Subcutaneous adipose tissue (tissue), 4 donors: Measurements from ENCODE around the gene REEP2. TPM values are rescaled to one million over a fixed set of nuclear protein-coding genes. Genes with fewer than 3 reads are reported as not detected.

Experiments
- small RNA-seq: library from RNA; depleted of rRNA; stranded (forward); fragments of <200 nt; gene quantifications from one replicate; pipeline ENCODE3, GENCODE V24; 2016
- total RNA-seq, 4 donors: library from RNA; depleted of rRNA; stranded (reverse); fragments of >200 nt; gene quantifications; one replicate each; pipeline ENCODE4 v1.1.0, GENCODE V29; 2016
- TF ChIP-seq, protein P1 (sequence below): fragments of 450-650 bp; IDR thresholded peaks from one replicate; pipeline ENCODE4 v1.5.1; 2016; ENCODE audit warnings: low read depth, mild to moderate bottlenecking, control low read depth, antibody characterized with exemption, moderate library complexity

Gene REEP2
- total RNA-seq, 4 donors from 2014 or later: 0.98 to 5.9 (median 4.7) TPM

DNA sequence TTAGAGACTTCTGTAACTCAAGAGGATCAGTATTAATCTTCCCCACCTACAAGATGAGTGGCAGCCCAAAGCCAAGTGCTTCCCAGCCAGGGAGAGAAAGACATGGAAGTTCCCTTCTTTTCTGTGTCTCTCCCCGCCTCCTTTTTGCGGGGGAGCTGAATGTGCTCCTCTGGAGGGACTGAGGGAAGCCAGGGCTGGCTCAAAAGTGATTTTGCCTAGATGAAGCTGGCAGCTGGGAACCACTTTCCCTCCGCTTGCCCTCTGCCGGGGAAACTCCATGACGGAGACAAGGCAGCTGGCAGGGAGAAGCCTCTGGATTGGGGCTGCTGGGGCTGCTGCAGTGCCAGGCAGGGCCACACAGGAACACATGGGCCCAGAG lies 50.8 kb downstream of the REEP2 start:
- TF ChIP-seq, protein P1, sequence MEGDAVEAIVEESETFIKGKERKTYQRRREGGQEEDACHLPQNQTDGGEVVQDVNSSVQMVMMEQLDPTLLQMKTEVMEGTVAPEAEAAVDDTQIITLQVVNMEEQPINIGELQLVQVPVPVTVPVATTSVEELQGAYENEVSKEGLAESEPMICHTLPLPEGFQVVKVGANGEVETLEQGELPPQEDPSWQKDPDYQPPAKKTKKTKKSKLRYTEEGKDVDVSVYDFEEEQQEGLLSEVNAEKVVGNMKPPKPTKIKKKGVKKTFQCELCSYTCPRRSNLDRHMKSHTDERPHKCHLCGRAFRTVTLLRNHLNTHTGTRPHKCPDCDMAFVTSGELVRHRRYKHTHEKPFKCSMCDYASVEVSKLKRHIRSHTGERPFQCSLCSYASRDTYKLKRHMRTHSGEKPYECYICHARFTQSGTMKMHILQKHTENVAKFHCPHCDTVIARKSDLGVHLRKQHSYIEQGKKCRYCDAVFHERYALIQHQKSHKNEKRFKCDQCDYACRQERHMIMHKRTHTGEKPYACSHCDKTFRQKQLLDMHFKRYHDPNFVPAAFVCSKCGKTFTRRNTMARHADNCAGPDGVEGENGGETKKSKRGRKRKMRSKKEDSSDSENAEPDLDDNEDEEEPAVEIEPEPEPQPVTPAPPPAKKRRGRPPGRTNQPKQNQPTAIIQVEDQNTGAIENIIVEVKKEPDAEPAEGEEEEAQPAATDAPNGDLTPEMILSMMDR: no peak

DNA sequence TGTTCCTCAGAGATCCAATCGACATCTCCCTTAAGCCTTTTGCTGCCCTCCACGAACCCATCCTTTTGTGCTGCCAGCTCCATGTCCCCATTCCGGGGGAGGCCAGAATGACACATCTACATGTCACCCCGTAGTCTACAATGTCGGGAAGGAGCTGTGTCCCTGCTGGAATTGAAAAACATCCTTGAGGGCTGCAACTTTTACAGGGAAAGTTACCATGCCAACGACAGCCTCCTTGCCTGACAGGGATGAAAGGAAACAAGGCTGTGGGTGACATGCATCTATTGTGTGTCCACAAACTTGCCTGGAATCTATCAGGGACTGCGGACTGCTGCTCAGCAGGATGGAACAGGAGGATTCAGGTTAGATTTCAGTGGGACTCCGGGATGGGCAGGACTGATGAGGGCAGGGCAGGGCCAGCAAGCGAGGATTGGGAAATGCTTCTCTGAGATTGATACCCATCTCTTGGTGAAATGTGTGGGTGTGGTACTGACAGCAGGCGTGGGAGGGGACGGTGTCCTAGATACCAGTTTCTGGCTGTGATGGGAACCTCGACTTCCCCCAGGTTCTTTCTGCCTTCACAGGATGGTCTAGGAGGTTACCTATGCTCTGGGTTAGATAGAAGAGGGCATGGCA lies 51.9 kb downstream of the REEP2 start:
- TF ChIP-seq, protein P1: no peak

GRCh38 chr5:138491284-138491648 lies 52.4 kb downstream of the REEP2 start:
- TF ChIP-seq, protein P1: no peak

GRCh38 chr5:138491669-138492559 lies 53.1 kb downstream of the REEP2 start:
- TF ChIP-seq, protein P1: no peak

- TF ChIP-seq, protein P1: no peak
Measured at GRCh38 chr5:138492560-138493045, 53.7 kb downstream of the REEP2 start.

DNA sequence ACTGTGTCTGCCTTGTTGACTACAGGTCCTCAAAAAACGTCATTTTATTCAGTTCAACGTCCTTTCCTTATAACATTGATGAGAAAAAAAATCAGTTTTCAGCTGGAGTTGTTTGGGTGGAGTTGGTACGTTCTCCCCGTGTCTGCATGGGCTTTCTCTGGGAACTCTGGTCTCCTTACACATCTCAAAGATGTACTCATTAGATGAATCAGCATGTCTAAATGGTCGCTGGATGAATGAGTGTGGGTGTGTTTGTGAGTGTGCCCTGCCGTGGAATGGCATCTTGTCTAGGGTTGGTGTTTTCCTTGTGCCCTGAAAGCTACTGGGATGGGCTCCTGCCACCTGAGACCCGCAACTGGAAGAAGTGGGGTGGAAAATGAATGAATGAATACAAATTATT lies 56.5 kb downstream of the REEP2 start:
- TF ChIP-seq, protein P1: no peak

Small RNA genes within 50 kb of the gene (small RNA-seq; reads per million reads assigned to genes)
- not detected for gene AC113403.1

Other genes starting within 250 kb of the REEP2 start
- 10 to 100 TPM; 13.0 to 19.2 (median 17.3) TPM for gene CDC23, start 225.7 kb upstream of the REEP2 start, total RNA-seq
- under 1 TPM in 1 of 4 donors, not detected in 3; 0.22 TPM for gene GFRA3, start 164.4 kb upstream of the REEP2 start, total RNA-seq
- under 1 TPM in 2 of 4 donors, not detected in 2; 0.85 to 0.88 TPM for gene CDC25C, start 107.3 kb upstream of the REEP2 start, total RNA-seq
- 10 to 100 TPM; 17.9 to 21.4 (median 18.5) TPM for gene FAM53C, start 100.8 kb upstream of the REEP2 start, total RNA-seq
- 10 to 100 TPM; 58.8 to 67.4 (median 62.8) TPM for gene KDM3B, start 86.4 kb upstream of the REEP2 start, total RNA-seq
- 10 to 100 TPM in 2 of 4 donors, 1 to 10 TPM in 2; 2.6 to 21.5 (median 10.4) TPM for gene EGR1, start 26.4 kb downstream of the REEP2 start, total RNA-seq
- 100 to 1,000 TPM in 3 of 4 donors, 10 to 100 TPM in 1; 93.2 to 147 (median 104) TPM for gene ETF1, start 104.2 kb downstream of the REEP2 start, total RNA-seq
- 100 to 1,000 TPM; 170 to 197 (median 185) TPM for gene HSPA9, start 136.3 kb downstream of the REEP2 start, total RNA-seq